AG08396 (cell line): ENCODE data around the gene INTS15.
"Not testable (repeated sequence)": the region's sequence is repeated elsewhere in the genome, so short reads cannot be mapped to it uniquely, and the experiment has no call there.

ENCODE experiments used
- DNase-seq: peaks from one replicate; pipeline ENCODE4 v3.0.0; 2012; ENCODE audit warnings: low spot score, mixed read lengths

Gene INTS15

DNA sequence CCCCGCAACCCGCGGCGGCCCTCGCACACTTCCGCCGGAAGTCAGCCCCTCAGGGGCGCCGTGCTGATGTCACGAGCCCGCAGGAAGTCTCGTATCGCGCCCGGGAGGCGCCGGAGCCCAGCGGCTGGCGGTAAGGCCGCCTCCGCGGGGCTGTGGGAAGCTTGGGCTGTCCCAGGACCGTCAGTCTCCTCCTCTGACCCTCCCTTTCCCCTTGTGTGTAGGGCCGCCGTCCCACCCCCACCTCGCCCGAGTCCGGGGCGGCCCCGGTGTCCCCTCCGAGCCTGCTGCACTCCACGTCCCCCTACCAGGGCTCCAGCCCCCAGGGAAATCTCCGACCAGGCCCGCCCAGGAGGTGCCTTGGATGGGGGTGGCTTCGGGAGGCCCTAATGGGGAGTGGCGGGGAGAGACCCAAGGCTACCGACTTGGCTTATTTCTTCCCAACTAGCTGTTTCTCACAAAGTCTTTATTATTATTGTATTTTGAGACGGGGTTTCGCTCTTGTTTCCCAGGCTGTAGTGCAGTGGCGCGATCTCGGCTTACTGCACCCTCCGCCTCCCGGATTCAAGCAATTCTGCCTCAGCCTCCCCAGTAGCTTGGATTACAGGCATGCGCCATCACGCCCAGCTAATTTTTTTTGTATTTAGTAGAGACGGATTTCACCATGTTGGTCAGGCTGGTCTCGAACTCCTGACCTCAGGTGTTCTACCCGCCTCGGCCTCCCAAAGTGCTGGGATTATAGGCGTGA, 12.3 kb upstream of the INTS15 start, which contains the start of gene ZDHHC4:
Gene ZDHHC4, plus strand, starts transcription at position 86 of the 745 bp plus-strand sequence. CDS start 3,108 bp downstream, outside the sequence.
- DNase-seq = peak; percentile 97

DNA sequence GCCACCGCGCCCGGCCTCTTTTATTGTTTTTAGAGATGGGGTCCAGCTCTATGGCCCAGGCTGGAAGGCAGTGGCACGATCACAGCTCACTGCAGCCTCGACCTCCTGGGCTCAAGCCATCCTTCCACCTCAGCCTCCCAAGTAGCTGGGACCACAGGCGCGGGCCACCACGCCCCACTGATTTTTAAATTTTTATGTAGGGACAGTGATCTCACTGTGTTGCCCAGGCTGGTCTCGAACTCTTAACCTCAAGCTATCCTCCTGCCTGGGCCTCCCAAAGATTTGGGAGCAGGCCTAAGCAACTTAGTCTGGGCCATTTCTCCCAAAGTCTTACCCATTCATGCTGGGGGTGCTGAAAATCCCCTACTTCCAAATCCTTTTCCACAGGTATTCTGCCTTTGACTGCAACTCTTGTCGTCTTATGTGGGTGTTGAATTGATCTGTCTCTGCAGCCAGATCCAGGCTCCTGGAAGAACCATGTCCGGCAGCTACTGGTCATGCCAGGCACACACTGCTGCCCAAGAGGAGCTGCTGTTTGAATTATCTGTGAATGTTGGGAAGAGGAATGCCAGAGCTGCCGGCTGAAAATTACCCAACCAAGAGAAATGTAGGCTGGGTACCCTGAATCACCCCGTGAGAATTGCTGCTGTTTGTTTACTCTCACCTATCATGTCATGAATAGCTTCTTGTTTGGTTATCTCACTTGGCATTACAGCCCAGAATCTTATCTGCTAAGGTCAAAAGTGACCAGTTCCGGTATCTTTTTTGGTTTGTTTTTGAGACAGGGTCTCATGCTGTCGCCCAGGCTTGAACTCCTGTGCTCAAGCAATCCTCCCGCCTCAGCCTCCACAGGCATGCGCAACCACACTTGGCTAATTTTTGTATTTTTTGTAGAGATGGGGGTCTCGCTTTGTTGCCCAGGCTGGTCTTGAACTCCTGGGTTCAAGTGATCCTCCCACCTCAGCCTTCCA, 11.4 kb upstream of the INTS15 start:
- DNase-seq = no peak

DNA sequence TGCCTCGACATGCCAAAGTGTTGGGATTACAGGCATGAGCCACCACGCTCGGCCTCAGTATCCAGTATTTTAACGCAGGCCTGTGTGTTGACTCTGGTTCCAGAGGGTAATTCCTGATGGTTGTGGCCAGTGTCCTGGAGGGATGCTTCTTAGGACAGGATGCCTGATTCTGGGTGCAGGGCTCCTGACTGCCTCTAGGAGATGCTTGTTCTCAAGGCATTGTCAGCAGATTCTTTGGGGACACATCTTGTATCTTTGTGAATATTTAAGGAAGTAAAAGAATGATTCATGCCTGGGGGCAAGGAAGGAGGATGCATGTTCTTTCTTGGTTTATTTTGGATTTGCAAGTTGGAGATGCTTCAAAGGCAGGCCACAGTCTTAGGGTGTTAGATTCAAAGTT, 10.4 kb upstream of the INTS15 start:
- peak; percentile 34 for DNase-seq

DNA sequence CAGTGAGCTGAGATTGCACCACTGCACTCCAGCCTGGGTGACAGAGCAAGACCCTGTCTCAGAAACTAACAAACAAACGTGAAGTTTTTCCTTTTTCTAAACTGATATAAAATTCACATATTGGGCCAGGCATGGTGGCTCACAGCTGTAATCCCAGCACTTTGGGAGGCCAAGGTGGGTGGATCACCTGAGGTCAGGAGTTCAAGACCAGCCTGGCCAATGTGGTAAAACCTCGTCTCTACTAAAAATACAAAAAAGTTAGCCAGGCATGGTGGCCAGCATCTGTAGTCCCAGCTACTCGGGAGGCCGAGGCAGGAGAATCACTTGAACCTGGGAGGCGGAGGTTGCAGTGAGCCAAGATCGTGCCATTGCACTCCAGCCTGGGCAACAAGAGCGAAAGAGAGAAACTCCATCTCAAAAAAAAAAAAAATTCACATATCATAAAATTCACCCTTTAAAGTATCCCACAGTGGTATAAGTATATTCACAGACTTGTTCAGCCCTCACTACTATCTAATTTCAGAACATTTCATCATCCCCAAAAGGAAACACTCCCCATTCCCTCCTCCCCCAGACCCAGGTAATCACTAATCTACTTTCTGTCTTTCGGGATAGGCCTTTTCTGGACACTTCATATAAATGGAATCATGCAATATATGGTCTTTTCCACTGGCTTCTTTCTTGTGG, 3.9 kb upstream of the INTS15 start:
- DNase-seq = not testable (repeated sequence)

DNA sequence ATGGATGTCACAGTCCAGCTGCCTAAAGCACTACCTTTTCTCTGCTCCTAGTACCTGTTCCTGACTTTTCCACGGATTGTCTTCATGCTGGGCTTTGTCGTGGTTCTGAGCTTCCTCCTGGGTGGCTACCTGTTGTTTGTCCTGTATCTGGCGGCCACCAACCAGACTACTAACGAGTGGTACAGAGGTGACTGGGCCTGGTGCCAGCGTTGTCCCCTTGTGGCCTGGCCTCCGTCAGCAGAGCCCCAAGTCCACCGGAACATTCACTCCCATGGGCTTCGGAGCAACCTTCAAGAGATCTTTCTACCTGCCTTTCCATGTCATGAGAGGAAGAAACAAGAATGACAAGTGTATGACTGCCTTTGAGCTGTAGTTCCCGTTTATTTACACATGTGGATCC, 1.3 kb upstream of the INTS15 start:
- no peak for DNase-seq

DNA sequence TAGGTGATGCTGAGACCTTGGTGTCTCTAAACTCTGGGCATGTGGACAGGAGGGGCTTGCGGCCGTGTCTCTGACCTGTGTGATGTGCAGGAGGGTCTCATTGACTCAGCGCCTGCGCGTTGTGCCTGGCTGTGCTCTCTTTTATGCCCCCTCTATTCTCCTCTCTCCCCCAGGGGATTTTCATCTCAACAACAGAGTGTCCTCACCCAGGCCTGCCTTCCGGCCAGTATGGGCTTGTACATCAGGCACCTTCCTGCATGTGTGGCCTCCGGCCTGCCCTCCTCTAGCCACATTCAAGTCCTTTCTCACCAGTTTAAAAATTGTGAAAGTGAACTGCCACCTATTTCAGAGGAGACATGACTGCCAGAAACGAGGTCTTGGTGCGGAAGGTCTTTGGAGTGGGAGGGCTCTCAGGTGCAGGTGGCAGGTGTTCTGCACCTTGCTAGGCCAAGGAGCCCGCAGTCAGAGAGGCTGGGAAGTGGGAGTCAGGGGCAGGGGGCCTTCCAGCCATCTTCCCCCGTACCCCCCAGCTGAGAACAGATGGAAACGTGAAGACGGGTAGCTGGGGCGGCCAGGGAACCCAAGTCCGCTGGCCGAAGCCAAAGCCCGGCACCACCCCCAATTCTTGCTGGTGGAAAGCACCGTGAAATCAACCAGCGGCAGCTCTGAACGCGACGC, 531 bp upstream of the INTS15 start:
- no peak for DNase-seq

DNA sequence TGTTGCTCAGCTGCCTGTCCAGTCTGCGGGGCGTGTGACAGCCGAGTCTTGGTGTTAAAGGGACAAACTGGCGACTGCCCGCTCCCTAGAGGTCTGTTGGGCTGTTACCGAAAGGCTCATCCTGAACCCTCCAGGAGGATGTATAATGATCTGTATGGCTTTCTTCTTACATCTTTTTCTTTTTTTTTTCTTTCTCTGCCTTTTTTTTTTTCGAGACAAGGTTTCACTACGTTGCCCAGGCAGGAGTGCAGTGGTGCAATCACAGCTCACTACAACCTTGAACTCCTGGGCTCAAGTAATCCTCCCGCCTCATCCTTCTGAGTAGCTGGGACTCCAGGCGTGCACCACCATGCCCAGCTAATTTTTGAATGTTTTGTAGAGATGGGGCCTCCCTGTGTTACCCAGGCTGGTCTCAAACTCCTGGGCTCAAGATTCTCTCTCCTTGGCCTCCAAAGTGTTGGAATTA, 857 bp downstream of the INTS15 start:
- DNase-seq = no peak

DNA sequence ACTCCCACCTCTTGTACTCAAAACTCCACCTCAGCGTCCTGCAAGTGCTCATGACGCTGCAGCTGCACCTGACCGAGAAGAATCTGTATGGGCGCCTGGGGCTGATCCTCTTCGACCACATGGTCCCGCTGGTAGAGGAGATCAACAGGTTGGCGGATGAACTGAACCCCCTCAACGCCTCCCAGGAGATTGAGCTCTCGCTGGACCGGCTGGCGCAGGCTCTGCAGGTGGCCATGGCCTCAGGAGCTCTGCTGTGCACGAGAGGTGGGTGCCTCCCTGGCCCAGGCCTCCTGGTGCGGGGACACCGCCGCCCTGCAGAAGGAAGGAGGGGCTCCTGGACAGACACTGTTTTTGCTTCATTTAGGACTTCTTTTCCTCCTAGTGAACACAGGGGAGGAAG, 10.3 kb downstream of the INTS15 start:
- DNase-seq = no peak

DNA sequence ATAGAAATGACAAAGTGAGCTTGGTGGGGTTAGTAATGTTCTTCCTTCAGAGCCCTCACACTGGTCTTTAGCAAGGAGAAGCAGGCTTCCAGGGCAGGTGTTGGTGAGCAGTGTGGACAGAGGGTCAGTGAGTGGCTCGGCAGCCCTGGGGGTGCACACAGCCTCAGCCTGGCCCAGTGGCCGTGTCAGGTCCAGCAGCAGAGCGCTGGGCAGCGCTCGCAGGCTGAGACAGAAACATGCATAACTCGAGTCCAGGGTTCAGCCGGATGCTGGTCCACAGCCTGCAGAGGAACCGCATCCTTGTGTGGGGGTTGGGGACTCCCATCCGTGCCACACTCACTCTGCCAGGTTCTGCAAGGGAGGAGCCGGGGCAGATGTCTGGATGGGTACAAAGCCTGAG, 14.6 kb downstream of the INTS15 start:
- DNase-seq = no peak

DNA sequence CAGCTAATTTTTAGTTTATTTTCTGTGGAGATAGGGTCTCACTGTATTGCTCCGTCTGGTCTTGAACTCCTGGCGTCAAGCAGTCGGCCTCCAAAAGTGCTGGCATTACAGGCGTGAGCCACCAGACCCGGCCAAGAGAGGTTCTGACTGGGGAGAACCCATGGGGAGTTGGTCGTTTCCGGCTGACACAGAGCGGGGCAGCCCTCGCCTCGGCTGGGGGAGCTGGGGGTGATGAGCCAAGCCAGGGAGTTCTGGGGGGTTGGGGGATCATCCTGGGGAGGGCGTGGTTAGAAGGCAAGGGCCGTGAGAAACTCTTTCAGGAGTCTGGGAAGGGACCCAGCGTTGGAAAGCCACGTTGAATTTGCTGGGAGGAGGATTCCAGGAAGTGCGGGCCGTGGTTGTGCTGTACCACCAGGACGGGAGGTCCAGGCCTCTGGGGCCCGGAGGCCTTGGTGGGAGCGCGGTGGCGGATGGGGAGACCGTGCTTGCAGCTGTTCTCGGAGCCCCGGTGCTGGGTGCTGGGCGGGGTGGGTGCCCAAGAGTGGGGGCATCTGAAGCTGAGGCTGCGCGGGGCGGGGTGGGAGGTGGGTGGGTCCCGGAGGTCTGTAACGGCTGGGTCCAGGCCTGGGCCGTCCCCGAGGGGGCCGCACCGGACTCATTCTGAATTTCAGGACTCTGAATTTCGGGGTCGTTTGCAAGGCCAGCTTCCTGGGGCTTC, 17.2 kb downstream of the INTS15 start:
- peak; percentile 4 for DNase-seq

DNA sequence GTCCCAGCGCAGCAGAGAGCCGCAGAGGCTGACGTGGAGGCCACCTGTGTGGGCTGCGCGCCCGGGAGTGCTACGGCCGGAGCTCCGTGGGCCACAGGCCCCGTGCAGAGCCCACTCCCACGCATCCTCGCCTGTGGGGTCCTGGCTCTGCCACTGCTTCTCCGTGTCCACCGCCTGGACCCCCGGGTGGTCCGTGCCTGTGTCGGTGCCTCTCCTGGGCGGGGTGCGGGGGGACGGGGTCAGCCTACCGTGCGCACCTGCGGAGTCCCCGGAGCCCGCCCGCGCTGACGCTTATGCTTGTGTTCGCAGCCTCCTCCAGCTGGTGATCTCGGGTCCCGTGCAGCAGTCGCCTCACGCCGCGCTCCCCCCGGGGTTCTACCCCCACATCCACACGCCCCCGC, 17.8 kb downstream of the INTS15 start:
- peak; percentile 9 for DNase-seq

DNA sequence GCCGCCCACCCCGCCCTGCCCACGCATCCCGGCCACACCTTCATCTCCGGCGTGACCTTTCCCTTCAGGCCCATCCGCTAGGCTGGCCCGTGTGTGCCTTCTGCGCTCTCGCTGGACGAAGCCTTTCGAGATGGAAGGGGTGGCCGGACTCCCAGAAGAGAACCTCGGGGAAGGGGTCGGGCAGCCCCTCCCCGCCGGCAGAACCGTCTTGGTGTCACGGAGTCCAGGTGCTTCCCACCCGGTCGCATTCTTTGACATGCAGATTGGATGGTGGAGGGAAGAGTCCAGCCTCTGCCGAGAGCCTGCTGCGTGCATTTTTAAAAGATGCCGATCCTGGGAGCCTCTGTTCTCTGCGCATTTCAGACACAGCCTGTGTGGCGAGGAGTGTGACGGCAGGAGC, 18.3 kb downstream of the INTS15 start:
- DNase-seq = peak; percentile 4

DNA sequence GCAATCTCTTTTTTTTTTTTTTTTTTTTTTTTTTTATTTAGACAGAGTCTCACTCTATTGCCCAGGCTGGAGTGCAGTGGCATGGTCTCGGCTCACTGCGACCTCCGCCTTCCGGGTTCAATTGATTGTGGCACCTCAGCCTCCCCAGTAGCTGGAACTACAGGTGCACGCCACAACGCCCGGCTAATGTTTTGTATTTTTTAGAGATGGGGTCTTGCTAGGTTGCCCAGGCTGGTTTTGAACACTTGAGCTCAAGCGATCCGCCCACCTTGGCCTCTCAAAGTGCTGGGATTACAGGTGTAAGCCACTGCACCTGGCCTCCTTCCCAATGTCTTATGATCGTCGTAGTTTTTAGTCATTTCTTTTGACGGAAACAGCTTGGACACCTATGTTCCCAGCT, 19.0 kb downstream of the INTS15 start:
- DNase-seq = no peak

DNA sequence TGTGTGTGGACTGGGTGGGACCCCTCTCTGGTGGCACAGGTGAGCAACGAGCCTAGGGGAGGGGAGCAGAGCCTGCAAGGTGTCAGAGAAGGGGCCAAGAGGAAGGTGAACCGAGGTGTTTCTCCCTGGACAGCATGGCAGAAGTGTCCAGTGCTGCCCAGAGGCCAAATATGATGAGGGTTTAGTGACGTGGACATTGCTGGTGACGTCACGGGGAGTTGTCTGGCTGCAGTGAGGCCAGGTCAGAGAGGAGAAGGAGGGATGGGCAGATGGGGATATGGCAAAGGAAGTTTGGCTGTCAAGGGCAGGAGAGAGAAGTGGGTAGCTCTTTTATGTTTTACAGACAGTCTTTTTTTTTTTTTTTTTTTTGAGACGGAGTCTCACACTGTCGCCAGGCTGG, 23.0 kb downstream of the INTS15 start:
- DNase-seq = no peak

DNA sequence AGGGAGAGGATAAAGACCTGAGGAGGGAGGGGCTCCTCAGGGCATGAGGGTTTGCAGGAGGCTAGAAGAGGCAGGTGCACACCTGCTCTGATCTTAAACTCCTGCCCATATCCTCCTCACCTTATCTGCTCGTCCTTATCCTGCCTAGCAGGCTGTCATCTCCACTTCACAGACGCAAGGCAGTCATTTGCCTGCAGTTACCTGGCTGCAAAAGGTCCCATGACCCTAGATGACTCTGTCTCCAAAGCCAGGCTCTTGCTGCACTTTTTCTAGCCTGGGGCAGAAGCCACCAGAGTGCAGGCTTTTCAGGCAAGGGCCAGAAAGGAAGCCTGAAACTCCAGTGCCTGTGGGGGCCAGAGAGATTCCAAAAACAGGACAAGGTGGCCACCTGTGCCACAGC, 23.9 kb downstream of the INTS15 start:
- DNase-seq = no peak

DNA sequence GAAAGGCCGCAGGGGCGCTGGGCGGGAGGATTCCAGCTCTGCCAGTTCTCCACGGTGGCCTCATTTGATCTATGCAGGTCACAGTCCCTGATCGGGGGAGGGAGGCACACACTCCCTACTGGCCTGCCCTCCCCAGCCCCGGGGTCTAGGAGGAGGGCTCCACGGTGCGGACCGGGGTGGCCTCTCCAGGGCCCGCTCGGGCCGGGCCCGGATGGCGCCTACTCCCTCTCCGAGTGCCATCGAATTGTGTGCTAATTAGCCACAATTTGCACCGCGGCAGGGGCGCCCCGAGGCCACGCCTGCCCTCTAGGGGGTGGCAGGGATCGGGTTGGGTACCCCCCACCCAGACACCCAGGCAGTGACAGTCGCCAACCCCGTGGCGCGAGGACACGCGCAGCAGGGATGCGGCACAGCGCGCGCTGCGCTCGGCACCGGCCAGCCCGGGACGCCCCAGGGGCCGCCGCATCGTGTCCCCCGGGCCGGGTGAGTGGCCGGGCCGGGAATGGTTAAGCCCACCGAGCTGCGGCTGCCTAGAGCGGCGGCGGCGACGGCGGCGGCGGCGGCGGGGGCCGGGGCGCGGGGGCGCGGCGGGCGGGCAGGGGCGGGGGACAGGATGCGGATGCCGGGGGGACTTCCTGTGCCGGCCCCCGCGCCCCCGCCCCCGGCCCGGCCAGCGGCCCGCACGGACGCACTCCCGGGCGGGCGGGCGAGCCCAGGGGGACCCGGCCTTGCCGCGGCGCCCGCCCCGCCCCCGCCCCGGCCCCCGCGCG, 25.3 kb downstream of the INTS15 start, which contains the start of gene ZNF853:
Gene ZNF853, plus strand, starts transcription at position 658 of the 770 bp plus-strand sequence. CDS start 565 bp downstream, outside the sequence.
- DNase-seq = no peak

DNA sequence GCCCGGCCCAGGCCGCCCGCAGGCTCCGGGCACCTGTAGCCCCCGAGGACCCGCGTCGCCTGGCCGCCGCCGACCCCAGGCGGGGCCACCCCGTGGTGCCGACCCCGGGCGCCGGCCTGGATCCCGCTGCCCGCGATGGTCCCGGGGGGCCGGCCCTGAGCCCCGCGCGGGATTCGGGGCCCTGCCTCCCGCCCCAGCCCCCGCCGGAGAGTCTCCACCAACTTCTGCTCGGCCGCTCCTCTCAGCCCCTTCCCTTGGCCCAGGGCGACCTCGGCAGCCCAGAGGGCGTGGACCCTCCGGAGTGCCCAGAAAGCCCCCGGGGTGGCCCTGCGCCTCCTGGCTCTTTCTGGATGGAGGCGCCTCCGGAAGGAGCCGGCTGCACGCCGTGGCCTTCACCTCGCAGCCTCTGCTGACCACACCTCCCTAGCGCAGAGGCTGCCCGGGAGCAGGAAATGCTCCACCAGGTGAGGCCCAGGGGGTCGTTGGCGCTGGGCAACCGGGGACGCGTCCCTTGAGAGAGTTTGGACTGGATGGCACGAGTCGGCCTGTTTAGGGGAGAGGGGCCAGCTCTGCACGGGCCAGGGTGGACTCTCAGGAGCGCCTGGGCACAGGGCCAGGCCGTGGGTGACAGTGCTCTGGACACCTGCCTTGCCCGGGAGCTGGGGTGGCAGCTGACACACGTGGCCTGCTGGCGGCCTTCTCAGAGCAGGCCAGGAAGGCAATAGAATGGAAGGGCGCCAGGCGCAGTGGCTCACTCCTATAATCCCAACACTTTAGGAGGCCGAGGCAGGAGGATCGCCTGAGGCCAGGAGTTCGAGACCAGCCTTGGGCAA, 26.1 kb downstream of the INTS15 start:
- DNase-seq = no peak

DNA sequence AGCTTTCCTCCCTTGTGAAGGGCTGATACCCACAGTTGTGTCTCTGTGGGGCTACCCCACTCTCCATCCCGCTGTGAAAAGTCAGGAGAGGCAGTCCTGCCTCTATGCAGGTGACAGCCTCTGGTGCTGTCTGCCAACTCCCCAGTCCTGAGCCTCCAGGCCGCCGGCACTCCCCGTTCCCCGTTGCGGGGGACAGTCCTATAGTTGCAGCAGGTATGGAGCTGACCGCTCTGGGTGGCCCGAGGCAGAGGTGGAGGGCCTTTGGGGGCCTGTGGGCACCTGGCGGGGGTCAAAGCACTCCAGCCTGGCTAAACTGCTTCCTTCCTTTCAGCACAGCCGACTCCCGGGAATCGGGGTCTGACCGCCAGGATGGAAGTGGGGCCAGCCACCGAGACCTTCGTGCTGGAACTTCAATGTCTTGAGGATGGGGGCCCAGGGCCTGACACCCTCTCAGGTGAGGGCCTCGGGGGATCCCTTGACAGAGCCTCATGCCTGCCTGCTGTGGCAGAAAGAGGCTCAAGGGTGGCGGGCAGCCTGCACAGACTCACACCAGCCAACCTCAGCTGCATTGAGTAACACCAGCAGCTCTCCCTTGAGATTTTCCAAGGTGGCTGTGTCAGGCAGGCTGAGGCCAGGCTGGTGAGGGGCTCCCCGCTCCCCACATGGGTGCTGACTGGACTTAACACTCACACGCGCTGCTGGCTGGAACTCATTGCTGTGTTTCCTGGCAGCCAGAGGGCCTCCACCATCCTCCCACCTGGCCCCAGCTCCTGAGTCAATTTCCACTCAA, 27.2 kb downstream of the INTS15 start:
- no peak for DNase-seq
